Omental fat pad (tissue), 4 donors: ENCODE measurements around the gene COLQ. TPM values are rescaled to one million over a fixed set of nuclear protein-coding genes. Genes with fewer than 3 reads are reported as not detected.

Source experiments
- ATAC-seq: fragments of 150-250 bp; one replicate; pipeline ENCODE4 v1.9.1; 2016; ENCODE audit warnings: mild to moderate bottlenecking, moderate library complexity; ENCODE audit not compliant: low FRiP score
- DNase-seq: peaks from one replicate; pipeline ENCODE4 v3.0.0-alpha.2; 2019; ENCODE audit warnings: low spot score
- total RNA-seq, 4 donors: library from RNA; depleted of rRNA; stranded (reverse); fragments of >200 nt; gene quantifications; one replicate each; pipeline ENCODE4 v1.1.0, GENCODE V29; 2016
- TF ChIP-seq, protein P1 (sequence below), 3 donors: fragments of 450-650 bp; IDR thresholded peaks; one replicate each; pipeline ENCODE4 v1.5.1; 2016 to 2017; ENCODE audit warnings: antibody characterized with exemption in 3 of 3, mild to moderate bottlenecking in 3 of 3, moderate library complexity in 2 of 3

The COLQ gene
- total RNA-seq, 4 donors from 2014 or later = 1.2 to 3.9 (median 1.9) TPM

- TF ChIP-seq, protein P1, sequence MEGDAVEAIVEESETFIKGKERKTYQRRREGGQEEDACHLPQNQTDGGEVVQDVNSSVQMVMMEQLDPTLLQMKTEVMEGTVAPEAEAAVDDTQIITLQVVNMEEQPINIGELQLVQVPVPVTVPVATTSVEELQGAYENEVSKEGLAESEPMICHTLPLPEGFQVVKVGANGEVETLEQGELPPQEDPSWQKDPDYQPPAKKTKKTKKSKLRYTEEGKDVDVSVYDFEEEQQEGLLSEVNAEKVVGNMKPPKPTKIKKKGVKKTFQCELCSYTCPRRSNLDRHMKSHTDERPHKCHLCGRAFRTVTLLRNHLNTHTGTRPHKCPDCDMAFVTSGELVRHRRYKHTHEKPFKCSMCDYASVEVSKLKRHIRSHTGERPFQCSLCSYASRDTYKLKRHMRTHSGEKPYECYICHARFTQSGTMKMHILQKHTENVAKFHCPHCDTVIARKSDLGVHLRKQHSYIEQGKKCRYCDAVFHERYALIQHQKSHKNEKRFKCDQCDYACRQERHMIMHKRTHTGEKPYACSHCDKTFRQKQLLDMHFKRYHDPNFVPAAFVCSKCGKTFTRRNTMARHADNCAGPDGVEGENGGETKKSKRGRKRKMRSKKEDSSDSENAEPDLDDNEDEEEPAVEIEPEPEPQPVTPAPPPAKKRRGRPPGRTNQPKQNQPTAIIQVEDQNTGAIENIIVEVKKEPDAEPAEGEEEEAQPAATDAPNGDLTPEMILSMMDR (IDR thresholded peaks at IDR 0.05) = no peak
- no peak for DNase-seq
- ATAC-seq = no peak
These were observed 15.9 kb downstream of the COLQ start for GRCh38 chr3:15505479-15506165.

DNA sequence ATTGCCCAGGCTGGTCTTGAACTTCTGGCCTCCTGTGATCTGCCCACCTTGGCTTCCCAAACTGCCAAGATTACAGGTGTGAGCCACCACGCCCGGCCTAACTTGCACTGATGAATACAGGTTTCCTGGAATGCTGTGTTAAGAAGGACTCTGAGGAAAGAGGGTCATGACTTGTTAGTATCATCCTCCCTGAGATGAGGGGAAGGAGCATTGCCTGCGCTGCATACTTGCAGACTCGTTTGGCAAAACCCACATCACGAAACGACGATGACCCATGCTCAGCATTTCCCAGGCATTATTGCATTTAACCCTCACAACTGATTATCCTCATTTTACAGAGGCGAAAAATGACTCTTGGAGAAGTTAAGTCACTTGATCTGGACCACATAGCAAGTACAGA is 18.9 kb downstream of the COLQ start:
- ATAC-seq (no peak), DNase-seq (no peak)
- TF ChIP-seq, protein P1 (IDR thresholded peaks at IDR 0.05) = no peak

DNA sequence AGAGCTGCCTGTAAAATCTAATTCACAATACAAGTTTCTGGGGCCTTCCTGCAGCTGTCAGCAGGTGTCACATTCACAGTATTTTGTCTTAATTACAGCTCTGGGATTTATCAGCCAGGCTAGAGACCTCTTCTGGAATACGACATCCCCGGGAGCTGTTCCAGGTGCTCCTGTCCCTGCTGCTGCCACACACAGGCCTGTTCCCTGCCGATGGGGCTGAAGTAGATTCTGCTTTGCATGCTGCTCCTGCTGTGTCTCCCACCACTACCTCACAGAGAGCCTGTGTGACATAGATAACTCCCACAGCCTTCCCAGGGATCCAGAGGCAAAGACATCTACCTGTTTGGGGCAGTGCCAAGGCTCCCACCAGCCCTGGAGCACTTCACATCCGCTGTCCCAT is 20.4 kb downstream of the COLQ start:
- TF ChIP-seq, protein P1 (IDR thresholded peaks at IDR 0.05) = no peak
- ATAC-seq (no peak), DNase-seq (no peak)

DNA sequence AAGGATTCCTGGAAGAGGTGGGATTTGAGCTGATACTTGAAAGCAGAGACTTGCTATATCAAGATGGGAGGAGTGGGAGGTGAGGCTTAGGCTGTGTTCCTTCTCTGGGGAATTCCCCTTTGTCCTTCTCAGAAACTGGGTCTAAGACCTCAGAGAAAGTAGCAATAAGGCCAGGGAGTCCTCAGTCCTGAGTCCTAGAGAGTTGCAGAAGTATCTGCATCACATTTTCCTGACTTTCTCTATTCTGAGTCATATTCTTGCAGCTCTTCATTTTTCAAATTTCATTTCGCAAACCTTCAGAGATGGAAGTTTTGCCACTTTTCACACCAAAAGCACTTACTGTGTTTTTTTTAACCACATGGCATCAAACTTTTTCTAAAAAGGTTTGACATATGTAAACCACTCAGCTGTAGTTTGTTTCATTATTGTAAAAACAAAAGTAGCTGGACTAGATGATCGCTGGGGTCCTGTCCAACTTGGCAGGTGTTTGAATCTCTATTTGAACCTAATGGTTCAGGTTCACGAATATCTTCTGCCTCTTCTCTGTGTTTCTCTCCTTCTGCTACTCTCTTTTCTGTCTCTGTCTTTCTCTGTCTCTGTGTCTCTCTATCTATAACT is 21.3 kb downstream of the COLQ start:
- TF ChIP-seq, protein P1 (IDR thresholded peaks at IDR 0.05) = no peak
- peak; percentile 55 for ATAC-seq
- no peak for DNase-seq

- ATAC-seq (peak; percentile 42), DNase-seq (no peak)
- TF ChIP-seq, protein P1 (IDR thresholded peaks at IDR 0.05) = no peak
These were observed 22.0 kb downstream of the COLQ start for GRCh38 chr3:15499536-15499935.

DNA sequence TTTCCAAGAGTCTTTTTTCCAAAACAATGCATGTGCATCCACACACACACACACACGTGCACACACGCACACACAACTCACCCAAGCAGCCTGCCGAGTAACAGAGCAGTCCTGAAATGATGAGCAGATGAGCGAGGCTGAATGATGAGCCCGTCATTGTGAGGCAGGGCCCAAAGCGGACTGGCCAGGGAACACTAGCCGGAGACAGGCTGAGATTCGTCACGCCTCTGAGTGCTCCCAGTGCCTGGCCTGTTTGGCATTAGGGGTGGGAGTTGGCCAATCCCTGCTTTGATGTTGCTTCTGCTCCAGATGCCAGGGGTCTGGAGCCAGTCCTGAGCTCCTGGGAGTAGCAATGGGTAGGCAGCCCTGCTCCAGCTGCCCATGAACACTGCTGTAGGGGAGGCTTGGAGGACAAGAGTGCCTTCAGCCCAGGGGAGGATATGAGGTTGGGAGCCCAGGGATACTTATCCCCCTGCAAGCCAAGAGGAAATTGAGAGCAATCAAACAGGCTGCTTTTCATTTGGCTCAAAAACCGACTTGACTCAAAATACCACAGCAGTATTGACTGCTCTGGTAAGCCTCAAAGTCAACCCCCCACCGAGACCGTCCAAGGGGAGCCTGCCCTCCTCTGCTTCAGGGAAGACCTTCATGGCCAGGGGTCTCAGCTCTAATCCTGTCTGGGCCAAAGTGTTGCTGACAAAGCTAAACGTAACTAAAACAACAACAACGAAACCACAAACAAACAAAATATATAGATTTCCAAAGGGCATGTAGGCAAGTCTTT is 22.9 kb downstream of the COLQ start:
- TF ChIP-seq, protein P1 (IDR thresholded peaks at IDR 0.05) = no peak
- DNase-seq = no peak
- no peak for ATAC-seq
